CD4-positive, alpha-beta T cell treated with Interleukin-6 at 100 ng/mL for 8 hours (primary cell): ENCODE measurements around the gene WEE2.
"Not testable (repeated sequence)": the region's sequence is repeated elsewhere in the genome, so short reads cannot be mapped to it uniquely, and the experiment has no call there.

Source experiments
- DNase-seq: peaks from one replicate; pipeline ENCODE4 v3.0.0-alpha.2; 2020; ENCODE audit warnings: mixed read lengths, low spot score

Gene WEE2

GRCh38 chr7:141708351-141708750 lies at the start of gene WEE2:
Gene WEE2, plus strand, starts transcription at chr7:141708353. Its CDS starts 406 bp downstream, at chr7:141708759.
- no peak for DNase-seq

GRCh38 chr7:141659501-141659900 lies 48.7 kb upstream of the WEE2 start:
- no peak for DNase-seq

GRCh38 chr7:141660259-141660658 lies 47.9 kb upstream of the WEE2 start:
- no peak for DNase-seq

GRCh38 chr7:141663081-141663849 lies 44.9 kb upstream of the WEE2 start:
- no peak for DNase-seq

- no peak for DNase-seq
Measured at GRCh38 chr7:141664450-141664849, 43.7 kb upstream of the WEE2 start.

- no peak for DNase-seq
Measured at GRCh38 chr7:141665208-141666035, 42.7 kb upstream of the WEE2 start.

- no peak for DNase-seq
Measured at GRCh38 chr7:141666071-141666470, 42.1 kb upstream of the WEE2 start.

GRCh38 chr7:141668853-141669252 lies 39.3 kb upstream of the WEE2 start:
- DNase-seq, result no peak

GRCh38 chr7:141671705-141672496 lies 36.3 kb upstream of the WEE2 start:
- DNase-seq, result no peak

GRCh38 chr7:141673346-141673745 lies 34.8 kb upstream of the WEE2 start:
- DNase-seq, result no peak

- no peak for DNase-seq
Measured at GRCh38 chr7:141674171-141674671, 33.9 kb upstream of the WEE2 start.

- no peak for DNase-seq
Measured at GRCh38 chr7:141674702-141675101, 33.5 kb upstream of the WEE2 start.

- no peak for DNase-seq
Measured at GRCh38 chr7:141675436-141676215, 32.5 kb upstream of the WEE2 start.

GRCh38 chr7:141676618-141677017 lies 31.5 kb upstream of the WEE2 start:
- no peak for DNase-seq

- no peak for DNase-seq
Measured at GRCh38 chr7:141679014-141679413, 29.1 kb upstream of the WEE2 start.

- no peak for DNase-seq
Measured at GRCh38 chr7:141685285-141686023, 22.7 kb upstream of the WEE2 start.

- no peak for DNase-seq
Measured at GRCh38 chr7:141686074-141686473, 22.1 kb upstream of the WEE2 start.

- no peak for DNase-seq
Measured at GRCh38 chr7:141686670-141687069, 21.5 kb upstream of the WEE2 start.

- no peak for DNase-seq
Measured at GRCh38 chr7:141688043-141688442, 20.1 kb upstream of the WEE2 start.

GRCh38 chr7:141689072-141689825 lies 18.9 kb upstream of the WEE2 start:
- DNase-seq, result not testable (repeated sequence)
